Left renal pelvis (tissue), 4 donors: ENCODE measurements around the gene DLGAP3. TPM values are rescaled to one million over a fixed set of nuclear protein-coding genes. Genes with fewer than 3 reads are reported as not detected.

Source experiments
- polyA plus RNA-seq, 4 donors: library from polyadenylated mRNA; unstranded; fragments of 120-200 nt; gene quantifications; one replicate each; pipeline ENCODE4 v1.2.1, GENCODE V29; 2013; ENCODE audit not compliant: insufficient read length in 4 of 4

The DLGAP3 gene
- polyA plus RNA-seq, 4 donors = 0.29 to 3.2 (median 1.8) TPM

Other genes with a start within 250 kb of the DLGAP3 start
- under 1 TPM; 0.23 to 0.52 (median 0.39) TPM for gene GJB5, start 174.6 kb downstream of the DLGAP3 start, polyA plus RNA-seq
- gene GJB4, start 169.9 kb downstream of the DLGAP3 start, polyA plus RNA-seq = under 1 TPM in 3 of 4 donors, not detected in 1; 0.09 to 0.29 (median 0.29) TPM
- under 1 TPM in 3 of 4 donors, not detected in 1; 0.19 to 0.55 (median 0.26) TPM for gene GJB3, start 148.4 kb downstream of the DLGAP3 start, polyA plus RNA-seq
- 10 to 100 TPM; 15.9 to 19.7 (median 17.7) TPM for gene GJA4, start 136.7 kb downstream of the DLGAP3 start, polyA plus RNA-seq
- 10 to 100 TPM; 24.2 to 30.9 (median 29.6) TPM for gene SMIM12, start 69.9 kb downstream of the DLGAP3 start, polyA plus RNA-seq
- gene TMEM35B, start 55.7 kb upstream of the DLGAP3 start, polyA plus RNA-seq = 10 to 100 TPM; 30.1 to 41.9 (median 35.2) TPM
- 10 to 100 TPM; 14.0 to 24.3 (median 18.7) TPM for gene ZMYM6, start 102.3 kb upstream of the DLGAP3 start, polyA plus RNA-seq
- 10 to 100 TPM; 18.2 to 22.4 (median 21.0) TPM for gene ZMYM1, start 149.7 kb upstream of the DLGAP3 start, polyA plus RNA-seq